OCI-LY1 (cell line): Measurements from ENCODE around the gene IFIH1.

Experiments
- H2AFZ ChIP-seq: fragments of 200-600 bp; sonication (generic), shearing (Covaris generic); 2 replicates; pipeline ENCODE4 v1.6.0; 2014; ENCODE audit warnings: antibody characterized with exemption, mild to moderate bottlenecking, low read length
- H3F3A ChIP-seq: fragments of 200-600 bp; sonication (generic), shearing (Covaris generic); 2 replicates; pipeline ENCODE4 v1.6.0; 2014; ENCODE audit warnings: mild to moderate bottlenecking, antibody characterized with exemption, low read length, moderate library complexity; ENCODE audit not compliant: insufficient read depth
- H3K27ac ChIP-seq: fragments of 200-600 bp; sonication (generic); 2 replicates; pipeline ENCODE4 v1.5.1; 2014; ENCODE audit warnings: low read length, mixed run types, mild to moderate bottlenecking, low read depth; ENCODE audit not compliant: poor library complexity, severe bottlenecking
- H3K27me3 ChIP-seq: fragments of 200-600 bp; sonication (generic); 2 replicates; pipeline ENCODE4 v1.6.0; 2014; ENCODE audit warnings: antibody characterized with exemption, mild to moderate bottlenecking, low read length, moderate library complexity; ENCODE audit not compliant: insufficient read depth
- H3K36me3 ChIP-seq: fragments of 200-600 bp; sonication (generic); 2 replicates; pipeline ENCODE4 v1.6.1; 2014; ENCODE audit warnings: mild to moderate bottlenecking, antibody characterized with exemption, low read length, moderate library complexity, mixed read lengths; ENCODE audit not compliant: insufficient read depth
- H3K4me1 ChIP-seq: fragments of 200-600 bp; sonication (generic); 2 replicates; pipeline ENCODE4 v1.5.1; 2014; ENCODE audit warnings: mild to moderate bottlenecking, low read length, moderate library complexity; ENCODE audit not compliant: insufficient read depth, severe bottlenecking
- H3K4me2 ChIP-seq: fragments of 200-600 bp; sonication (generic), shearing (Covaris generic); 2 replicates; pipeline ENCODE4 v1.6.1; 2014; ENCODE audit warnings: low read length
- H3K4me3 ChIP-seq: fragments of 200-600 bp; sonication (generic); 2 replicates; pipeline ENCODE4 v1.5.1; 2014; ENCODE audit warnings: low read length, low read depth, mild to moderate bottlenecking, mixed read lengths; ENCODE audit not compliant: poor library complexity, severe bottlenecking
- H3K79me2 ChIP-seq: fragments of 200-600 bp; shearing (Covaris generic); 2 replicates; pipeline ENCODE4 v1.6.1; 2016; ENCODE audit warnings: mixed run types, low read length, mixed read lengths; ENCODE audit not compliant: insufficient read depth
- H3K9ac ChIP-seq: fragments of 200-600 bp; sonication (generic), shearing (Covaris generic); 2 replicates; pipeline ENCODE4 v1.6.1; 2014; ENCODE audit warnings: mild to moderate bottlenecking, low read length, mixed read lengths
- H3K9me2 ChIP-seq: fragments of 200-600 bp; sonication (generic), shearing (Covaris generic); 2 replicates; pipeline ENCODE4 v1.6.1; 2014; ENCODE audit warnings: low read depth, mild to moderate bottlenecking, low read length, mixed read lengths
- H3K9me3 ChIP-seq: fragments of 200-600 bp; shearing (Covaris generic); 2 replicates; pipeline ENCODE4 v1.6.1; 2014; ENCODE audit warnings: low read length, mixed read lengths
- H4K20me1 ChIP-seq: fragments of 200-600 bp; sonication (generic), shearing (Covaris generic); 2 replicates; pipeline ENCODE4 v1.6.0; 2016; ENCODE audit warnings: mild to moderate bottlenecking, low read length; ENCODE audit not compliant: insufficient read depth
- EZH2 ChIP-seq: fragments of 200-600 bp; sonication (generic), shearing (Covaris generic); IDR thresholded peaks from 2 replicates; pipeline ENCODE4 v1.8.0; 2017; ENCODE audit warnings: borderline replicate concordance, mixed run types, mild to moderate bottlenecking, antibody characterized with exemption, low read length, moderate library complexity, mixed read lengths
- TF ChIP-seq, protein P1 (sequence below): fragments of 200-600 bp; sonication (generic), shearing (Covaris generic); IDR thresholded peaks from 2 replicates; pipeline ENCODE4 v1.5.1; 2017; ENCODE audit warnings: mild to moderate bottlenecking, antibody characterized with exemption, low read length, moderate library complexity, mixed read lengths

Gene IFIH1

DNA sequence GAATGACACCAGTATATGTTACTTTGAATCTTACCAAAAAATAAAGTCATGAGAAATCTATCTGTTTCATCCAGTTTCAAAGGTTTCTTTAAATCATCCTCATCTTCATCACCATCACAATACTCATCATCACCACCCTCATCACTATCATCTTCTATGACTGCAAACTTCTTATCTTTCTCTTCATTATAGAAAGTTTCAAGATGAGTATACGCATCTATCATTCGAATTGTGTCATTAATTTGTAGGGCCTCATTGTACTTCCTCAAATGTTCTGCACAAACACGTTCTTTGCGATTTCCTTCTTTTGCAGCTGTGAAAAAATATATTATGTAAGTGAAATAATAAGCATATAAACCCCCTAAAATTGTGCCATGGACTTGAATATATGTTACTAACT, 41.1 kb downstream of the IFIH1 start:
- H3K9ac ChIP-seq = no peak overlapping the region
- no peak overlapping the region for H2AFZ ChIP-seq
- no peaks in the 10 kb centered on the region for H3K36me3 ChIP-seq
- H3K4me1 ChIP-seq = no peaks in the 10 kb centered on the region
- no peaks in the 10 kb centered on the region for H3K27me3 ChIP-seq
- H3K4me2 ChIP-seq = no peak overlapping the region
- H3K4me3 ChIP-seq = no peak overlapping the region
- TF ChIP-seq EZH2 = no peak
- no peaks in the 10 kb centered on the region for H3K79me2 ChIP-seq
- no peaks in the 10 kb centered on the region for H3K9me3 ChIP-seq
- H3K9me2 ChIP-seq = no peaks in the 10 kb centered on the region
- no peaks in the 10 kb centered on the region for H3F3A ChIP-seq
- no peaks in the 10 kb centered on the region for H4K20me1 ChIP-seq
- H3K27ac ChIP-seq = no peak overlapping the region

DNA sequence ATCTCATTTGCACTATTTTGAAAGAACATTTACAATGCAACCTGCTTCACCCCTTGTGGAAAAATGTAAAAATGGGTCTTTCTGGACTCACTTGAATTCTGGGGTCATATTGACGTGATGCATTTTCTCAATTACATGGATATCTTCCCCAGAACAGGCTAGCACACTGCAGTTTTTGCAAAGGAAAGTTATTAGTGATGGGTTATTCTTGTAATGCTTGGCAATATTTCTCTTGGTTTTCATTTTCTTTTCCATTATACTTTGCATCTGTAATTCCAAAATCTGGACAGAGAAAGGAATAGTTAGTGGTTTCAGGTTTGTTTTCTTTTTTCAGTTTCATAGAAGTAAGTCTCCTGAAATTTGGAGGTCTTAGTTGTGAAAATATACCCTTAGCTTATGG, 50.5 kb downstream of the IFIH1 start:
- Histone ChIP-seq H3K4me2 (no peak overlapping the region), H3K9me2 (no peaks in the 10 kb centered on the region), H3F3A (no peaks in the 10 kb centered on the region), H3K27ac (no peak overlapping the region), H3K9ac (no peak overlapping the region), H3K36me3 (0 out of 2 replicates have a peak, but pooled peaks cover 6% of the 10 kb centered on the region), H3K4me3 (no peak overlapping the region), H3K9me3 (no peaks in the 10 kb centered on the region), H3K27me3 (no peaks in the 10 kb centered on the region), H4K20me1 (no peaks in the 10 kb centered on the region), H2AFZ (no peak overlapping the region), H3K79me2 (no peaks in the 10 kb centered on the region), H3K4me1 (no peaks in the 10 kb centered on the region)
- no peak for TF ChIP-seq EZH2
- TF ChIP-seq, protein P1, sequence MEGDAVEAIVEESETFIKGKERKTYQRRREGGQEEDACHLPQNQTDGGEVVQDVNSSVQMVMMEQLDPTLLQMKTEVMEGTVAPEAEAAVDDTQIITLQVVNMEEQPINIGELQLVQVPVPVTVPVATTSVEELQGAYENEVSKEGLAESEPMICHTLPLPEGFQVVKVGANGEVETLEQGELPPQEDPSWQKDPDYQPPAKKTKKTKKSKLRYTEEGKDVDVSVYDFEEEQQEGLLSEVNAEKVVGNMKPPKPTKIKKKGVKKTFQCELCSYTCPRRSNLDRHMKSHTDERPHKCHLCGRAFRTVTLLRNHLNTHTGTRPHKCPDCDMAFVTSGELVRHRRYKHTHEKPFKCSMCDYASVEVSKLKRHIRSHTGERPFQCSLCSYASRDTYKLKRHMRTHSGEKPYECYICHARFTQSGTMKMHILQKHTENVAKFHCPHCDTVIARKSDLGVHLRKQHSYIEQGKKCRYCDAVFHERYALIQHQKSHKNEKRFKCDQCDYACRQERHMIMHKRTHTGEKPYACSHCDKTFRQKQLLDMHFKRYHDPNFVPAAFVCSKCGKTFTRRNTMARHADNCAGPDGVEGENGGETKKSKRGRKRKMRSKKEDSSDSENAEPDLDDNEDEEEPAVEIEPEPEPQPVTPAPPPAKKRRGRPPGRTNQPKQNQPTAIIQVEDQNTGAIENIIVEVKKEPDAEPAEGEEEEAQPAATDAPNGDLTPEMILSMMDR = no peak

DNA sequence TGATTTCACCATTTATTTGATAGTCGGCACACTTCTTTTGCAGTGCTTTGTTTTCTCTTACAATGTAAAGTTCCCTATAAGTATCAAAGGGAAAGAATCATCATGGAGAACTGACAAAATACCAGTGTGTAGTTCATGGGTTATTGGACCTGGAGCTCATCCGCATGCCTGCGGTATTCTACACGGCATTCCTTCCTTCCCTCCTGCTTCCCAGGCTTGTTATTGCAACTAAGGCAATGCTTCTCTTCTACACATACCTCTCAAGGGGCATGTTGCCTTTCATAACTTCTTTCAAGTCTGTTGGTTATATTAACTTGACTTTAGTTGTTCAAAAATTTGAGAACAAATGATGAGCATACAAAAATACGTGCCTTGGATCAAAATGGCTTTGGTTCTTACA, 51.0 kb downstream of the IFIH1 start:
- H3K4me2 ChIP-seq = no peak overlapping the region
- H3K36me3 ChIP-seq = 0 out of 2 replicates have a peak, but pooled peaks cover 6% of the 10 kb centered on the region
- no peak overlapping the region for H3K27ac ChIP-seq
- no peak overlapping the region for H3K4me3 ChIP-seq
- H3K27me3 ChIP-seq = no peaks in the 10 kb centered on the region
- no peak for TF ChIP-seq EZH2
- TF ChIP-seq, protein P1 = no peak
- no peaks in the 10 kb centered on the region for H3K4me1 ChIP-seq
- H2AFZ ChIP-seq = no peak overlapping the region
- H3F3A ChIP-seq = no peaks in the 10 kb centered on the region
- H3K79me2 ChIP-seq = no peaks in the 10 kb centered on the region
- H3K9me3 ChIP-seq = no peaks in the 10 kb centered on the region
- no peak overlapping the region for H3K9ac ChIP-seq
- no peaks in the 10 kb centered on the region for H4K20me1 ChIP-seq
- no peaks in the 10 kb centered on the region for H3K9me2 ChIP-seq

DNA sequence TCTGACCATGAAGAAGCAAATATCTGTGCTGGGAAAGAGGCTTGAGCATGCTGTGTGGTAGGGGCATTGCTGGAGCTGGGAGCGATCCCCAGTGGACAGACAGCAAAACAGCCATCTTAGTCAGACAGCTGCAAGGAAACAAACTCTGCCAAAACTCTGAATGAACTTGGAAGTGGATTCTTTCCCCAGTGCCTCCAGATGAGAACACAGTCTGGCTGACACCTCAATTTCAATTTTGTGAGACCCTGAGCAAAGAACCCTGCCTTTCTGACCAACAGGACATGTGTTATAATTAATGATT, 52.1 kb downstream of the IFIH1 start:
- Histone ChIP-seq H3K9me2 (no peaks in the 10 kb centered on the region), H3K9me3 (no peaks in the 10 kb centered on the region), H3K4me1 (no peaks in the 10 kb centered on the region), H3K27ac (no peak overlapping the region), H2AFZ (no peak overlapping the region), H3K27me3 (no peaks in the 10 kb centered on the region), H3K9ac (no peak overlapping the region), H3F3A (no peaks in the 10 kb centered on the region), H3K4me3 (no peak overlapping the region), H4K20me1 (no peaks in the 10 kb centered on the region), H3K4me2 (no peak overlapping the region), H3K36me3 (no peaks in the 10 kb centered on the region), H3K79me2 (no peaks in the 10 kb centered on the region)
- TF ChIP-seq, protein P1 = no peak
- TF ChIP-seq EZH2 = no peak
